ENCODE data around the gene SDF4. TPM values are rescaled to one million over a fixed set of nuclear protein-coding genes. Genes with fewer than 3 reads are reported as not detected.

Gene SDF4
- total and polyA plus RNA-seq, 2 of the 4 experiments (the other 2 are of a cell fraction): 57.0 to 250 TPM

DNA sequence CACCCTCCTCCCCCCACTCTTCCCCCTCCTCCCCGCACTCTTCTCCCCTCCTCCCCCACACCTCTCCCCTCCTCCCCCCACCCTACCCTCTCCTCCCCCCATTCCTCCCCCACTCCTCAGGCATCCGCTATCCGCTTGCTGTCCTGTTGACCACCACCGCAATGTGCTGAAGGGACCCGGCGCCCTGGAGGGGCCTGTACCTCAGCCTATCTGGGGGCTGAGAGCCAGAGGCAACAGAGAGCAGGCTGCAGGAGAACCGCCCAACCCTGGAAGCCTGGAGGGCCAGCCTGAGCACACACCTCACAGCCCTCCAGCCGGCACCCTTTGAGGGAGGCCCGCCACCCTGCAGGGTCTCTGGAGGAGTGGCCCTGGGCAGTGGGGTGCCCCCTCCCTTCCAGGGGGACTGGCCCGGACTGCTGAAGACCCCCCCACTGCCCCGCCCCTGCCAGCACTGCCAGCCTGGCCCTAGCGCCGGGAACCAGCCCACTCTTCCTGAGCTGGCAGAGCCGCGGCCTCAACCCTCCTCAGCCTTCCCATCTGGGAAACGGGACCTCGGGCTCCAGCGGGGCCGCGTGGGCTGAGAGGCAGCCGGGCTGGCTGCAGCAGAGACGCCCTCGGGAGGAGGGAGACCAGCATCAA lies 13.5 kb upstream of the SDF4 start:
- no peak overlapping the region for H2AFZ ChIP-seq (replicated peaks; ENCODE audit: low read length, poor library complexity)
- 67 to 80% methylated on average over 1 of the region's 23 CpGs for WGBS, 2 experiments (ENCODE audit: extremely low coverage in 2 of 2, insufficient read length in 1 of 2)
- H2BK120ac ChIP-seq (ENCODE audit: low read depth, low read length): no peak overlapping the region
- DNase-seq (no peak), ATAC-seq (ENCODE audit: low read depth) (no peak)
- H3K23ac ChIP-seq (ENCODE audit: low read depth, low read length): no peak overlapping the region
- no peak overlapping the region for H4K8ac ChIP-seq (ENCODE audit: low read depth in 2 of 2, low read length in 2 of 2)
- no peak overlapping the region for H3K4me3 ChIP-seq (ENCODE audit: insufficient read depth, low read depth, low read length)
- TF ChIP-seq CEBPB (IDR thresholded peaks at IDR 0.05; ENCODE audit: low read depth, low read length): no peak
- no peak for TF ChIP-seq RAD21 (IDR thresholded peaks at IDR 0.05; ENCODE audit: low read length)
- TF ChIP-seq POLR2A (IDR thresholded peaks at IDR 0.05; ENCODE audit: low read depth, low read length): no peak
- TF ChIP-seq CHD1 (IDR thresholded peaks at IDR 0.05; ENCODE audit: low read depth, low read length): no peak
- no peak for TF ChIP-seq RCOR1 (IDR thresholded peaks at IDR 0.05; ENCODE audit: insufficient replicate concordance, low read length)
- TF ChIP-seq FOS (IDR thresholded peaks at IDR 0.05; ENCODE audit: low read depth, low read length): no peak
- no peak for TF ChIP-seq MAFK (IDR thresholded peaks at IDR 0.05; ENCODE audit: low read depth, low read length)
- TF ChIP-seq, protein P1, sequence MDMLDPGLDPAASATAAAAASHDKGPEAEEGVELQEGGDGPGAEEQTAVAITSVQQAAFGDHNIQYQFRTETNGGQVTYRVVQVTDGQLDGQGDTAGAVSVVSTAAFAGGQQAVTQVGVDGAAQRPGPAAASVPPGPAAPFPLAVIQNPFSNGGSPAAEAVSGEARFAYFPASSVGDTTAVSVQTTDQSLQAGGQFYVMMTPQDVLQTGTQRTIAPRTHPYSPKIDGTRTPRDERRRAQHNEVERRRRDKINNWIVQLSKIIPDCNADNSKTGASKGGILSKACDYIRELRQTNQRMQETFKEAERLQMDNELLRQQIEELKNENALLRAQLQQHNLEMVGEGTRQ (IDR thresholded peaks at IDR 0.05; ENCODE audit: low read depth, low read length): no peak
- TF ChIP-seq MXI1 (IDR thresholded peaks at IDR 0.05; ENCODE audit: borderline replicate concordance, low read depth, low read length): no peak
- TF ChIP-seq NFE2L2 (IDR thresholded peaks at IDR 0.05; ENCODE audit: low read depth, low read length): no peak
- TF ChIP-seq BHLHE40 (IDR thresholded peaks at IDR 0.05; ENCODE audit: low read depth, low read length): no peak
- no peak overlapping the region for H3K9ac ChIP-seq (ENCODE audit: low read depth, low read length)
- dilution Hi-C loops (cut with HindIII; ENCODE audit: low sequenced_read_pairs, unreplicated experiment) (no loop called here), in situ Hi-C loops (cut with MboI; ENCODE audit: low sequenced_read_pairs) (no loop called here), intact Hi-C loops (cut with micrococcal nuclease) (no loop called here)
- no TSS peak for BruUV-seq (replicated peaks)
- ChIA-PET POLR2A (ENCODE audit: unreplicated experiment) (no interaction called here), CTCF (no interaction called here)
- H3K4me2 ChIP-seq (ENCODE audit: low read depth, low read length): no peak overlapping the region
- H3K18ac ChIP-seq (ENCODE audit: low read depth, low read length): no peak overlapping the region
- no peaks in the 10 kb centered on the region for H3K79me1 ChIP-seq (ENCODE audit: low read depth in 1 of 2, low read length in 2 of 2)
- H2AK9ac ChIP-seq (replicated peaks; ENCODE audit: low read depth, low read length, poor library complexity): no peak overlapping the region
- no peak overlapping the region for H2BK15ac ChIP-seq (ENCODE audit: low read depth, low read length)
- no peak overlapping the region for H3K14ac ChIP-seq (replicated peaks; ENCODE audit: low read depth, low read length)
- no peaks in the 10 kb centered on the region for H4K20me1 ChIP-seq (ENCODE audit: insufficient read depth, low read length)
- peaks cover 2% of the 10 kb centered on the region; the same call in 1 of the 2 replicates for H3K36me3 ChIP-seq (ENCODE audit: control insufficient read depth, insufficient read depth, low read length)
- H2BK20ac ChIP-seq (ENCODE audit: low read depth, low read length): no peak overlapping the region
- H3K56ac ChIP-seq (ENCODE audit: extremely low read depth, insufficient read depth, low read length): no peak overlapping the region
- H2BK5ac ChIP-seq (ENCODE audit: low read depth, low read length, poor library complexity, severe bottlenecking): no peak overlapping the region
- no peak overlapping the region for H4K91ac ChIP-seq (ENCODE audit: insufficient read depth, low read depth, low read length)
- peaks cover 8% of the 10 kb centered on the region for H3K4me1 ChIP-seq (ENCODE audit: control insufficient read depth, insufficient read depth, low read length)
- no peak overlapping the region for H3K4ac ChIP-seq (ENCODE audit: low read depth, low read length)
- H4K5ac ChIP-seq (ENCODE audit: low read depth, low read length): no peak overlapping the region
- no peak overlapping the region for H3K27ac ChIP-seq (ENCODE audit: insufficient read depth, low read length)
- H3K27me3 ChIP-seq (ENCODE audit: control insufficient read depth, insufficient read depth, low read length): no peaks in the 10 kb centered on the region
- no peak overlapping the region; the same call in 1 of the 2 replicates for H2AK5ac ChIP-seq (ENCODE audit: low read depth, low read length)
- H3K9me1 ChIP-seq (ENCODE audit: insufficient read depth, low read length): no peaks in the 10 kb centered on the region
- H3K9me3 ChIP-seq (ENCODE audit: control insufficient read depth, insufficient read depth, low read length): no peaks in the 10 kb centered on the region

Data from IMR-90 (cell line).